GM19193 (cell line): ENCODE measurements around the gene CCDC6.

ENCODE experiments used
- POLR2A ChIP-seq: IDR thresholded peaks from 4 replicates; pipeline ENCODE4 v1.6.1; 2011; ENCODE audit not compliant: insufficient read depth, insufficient read length; ENCODE audit errors: extremely low read depth

Gene CCDC6

DNA sequence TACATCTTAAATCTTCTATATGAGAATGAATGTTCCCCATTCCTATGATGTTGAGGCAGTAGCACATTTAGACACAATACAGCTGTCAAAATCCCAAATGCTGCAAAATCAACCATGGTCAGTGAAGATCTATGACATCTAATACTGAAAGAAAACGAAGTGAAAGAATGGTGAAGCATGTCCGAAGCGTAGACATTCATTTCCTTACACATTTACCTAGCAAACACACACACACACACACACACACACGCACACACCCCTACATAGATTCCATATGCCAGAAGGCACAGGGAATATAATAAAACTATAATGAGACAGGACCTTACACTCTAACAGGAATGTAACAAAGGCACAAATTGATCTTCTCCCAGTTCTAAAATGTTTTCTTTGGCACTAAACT lies 32.5 kb downstream of the CCDC6 start:
- TF ChIP-seq POLR2A = no peak

- TF ChIP-seq POLR2A = no peak
Measured at GRCh38 chr10:59872892-59873463, 33.4 kb downstream of the CCDC6 start.

DNA sequence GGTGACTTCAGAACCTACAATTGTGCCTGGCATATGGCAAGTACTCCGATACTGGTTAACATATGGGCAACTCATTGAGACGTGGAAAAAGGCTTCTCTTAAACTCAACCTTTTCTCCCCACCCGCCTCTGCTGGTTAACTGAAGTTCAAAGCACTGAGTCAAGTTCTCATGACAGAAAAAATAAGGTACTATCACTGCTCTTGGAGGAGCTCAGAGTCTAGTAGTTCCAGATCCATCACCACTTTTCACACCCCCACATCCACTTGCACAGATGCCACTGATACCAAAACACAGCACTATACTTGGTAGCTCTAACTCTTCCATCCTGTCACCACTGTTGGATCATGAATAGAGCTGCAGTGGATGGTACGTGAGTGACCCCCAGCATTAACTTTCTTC lies 36.2 kb downstream of the CCDC6 start:
- no peak for TF ChIP-seq POLR2A

DNA sequence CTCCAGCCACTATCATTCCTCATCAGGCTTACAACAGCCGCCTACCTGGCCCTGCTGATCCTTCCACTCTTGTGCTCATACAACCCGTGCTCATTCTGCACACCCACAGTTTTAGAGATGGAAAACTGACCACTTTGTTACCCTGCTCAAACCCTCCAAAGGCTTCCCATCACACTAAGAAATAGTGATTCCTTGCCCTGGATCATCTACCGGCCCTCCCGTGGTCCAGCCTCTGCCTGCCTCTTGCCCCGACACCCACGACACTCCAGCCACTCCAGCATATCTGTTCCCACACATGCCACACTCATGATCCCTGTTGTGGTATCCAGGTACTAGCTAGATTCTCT lies 36.8 kb downstream of the CCDC6 start:
- no peak for TF ChIP-seq POLR2A

DNA sequence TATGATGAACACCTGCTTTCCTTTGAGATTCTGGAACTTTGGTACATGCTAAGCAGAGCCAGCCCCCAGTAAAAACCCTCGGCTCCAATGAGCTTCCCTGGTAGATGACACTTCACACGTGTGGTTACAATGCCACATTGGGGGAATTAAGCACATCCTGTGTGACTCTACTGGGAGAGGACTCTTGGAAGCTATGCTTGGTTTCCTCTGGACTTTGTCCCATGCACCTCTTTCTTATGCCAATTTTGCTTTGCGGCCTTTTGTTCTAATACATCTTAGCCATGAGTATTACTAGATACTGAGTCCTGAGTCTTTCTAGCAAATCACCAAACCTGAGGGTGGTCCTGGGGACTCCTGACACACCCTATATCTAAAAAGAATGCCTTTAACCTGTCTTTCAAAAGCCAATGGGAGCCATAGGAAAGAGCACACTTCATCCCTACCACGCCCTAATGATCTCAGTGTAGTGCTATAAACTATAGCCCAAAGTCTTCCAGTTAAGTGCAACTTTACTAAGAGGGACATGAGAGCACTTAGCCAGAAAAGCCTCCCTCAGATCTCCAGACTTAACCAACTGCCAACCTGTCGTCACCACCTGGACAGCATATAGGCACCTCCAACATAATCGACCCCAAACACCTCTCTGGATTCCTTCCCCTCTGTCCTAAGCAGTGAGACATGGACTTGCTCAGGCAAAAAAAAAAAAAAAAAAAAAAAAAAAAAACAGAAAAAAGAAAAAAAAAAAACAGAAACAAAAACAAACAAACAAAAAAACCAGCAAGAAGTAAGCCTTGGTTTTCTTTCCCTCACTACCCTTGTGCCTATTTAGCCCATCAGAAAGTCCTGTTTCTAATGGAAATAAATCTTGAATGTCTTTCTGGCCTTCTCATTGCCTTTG lies 37.4 kb downstream of the CCDC6 start:
- TF ChIP-seq POLR2A = no peak

DNA sequence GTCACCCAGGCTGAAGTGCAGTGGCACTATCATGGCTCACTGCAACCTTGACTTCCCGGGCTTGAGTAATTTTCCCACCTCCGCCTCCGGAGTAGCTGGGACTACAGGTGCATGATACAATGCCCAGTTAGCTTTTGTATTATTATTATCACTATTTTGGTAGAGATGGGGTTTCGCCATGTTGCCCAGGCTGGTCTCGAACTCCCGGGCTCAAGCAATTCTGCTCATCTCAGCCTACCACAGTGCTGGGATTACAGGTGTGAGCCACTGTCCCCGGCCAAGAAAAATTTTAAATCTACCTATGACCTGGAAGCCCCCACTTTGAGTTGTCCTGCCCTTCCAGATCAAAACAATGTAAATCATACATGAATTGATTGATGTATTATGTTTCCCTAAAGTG lies 38.8 kb downstream of the CCDC6 start:
- no peak for TF ChIP-seq POLR2A

DNA sequence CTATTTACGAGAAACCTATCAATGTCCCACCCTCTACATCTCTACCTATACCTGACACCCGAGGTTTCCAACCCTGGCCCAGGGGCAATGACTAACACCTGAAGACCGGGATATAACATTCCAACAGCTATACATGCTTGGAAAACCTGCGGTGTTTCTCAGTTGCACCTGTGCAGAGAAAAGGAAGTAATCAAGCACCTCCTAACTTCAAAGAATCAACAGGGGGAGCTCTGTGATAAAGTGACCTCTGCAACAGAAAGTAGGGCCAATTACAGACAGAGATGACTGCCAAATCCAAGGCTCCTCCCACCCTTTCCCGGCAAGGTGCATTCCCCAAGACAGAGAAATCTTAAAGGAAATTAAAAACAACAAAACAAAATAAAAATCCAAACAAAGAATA lies 41.3 kb downstream of the CCDC6 start:
- no peak for TF ChIP-seq POLR2A

- no peak for TF ChIP-seq POLR2A
Measured at GRCh38 chr10:59864141-59864962, 42.0 kb downstream of the CCDC6 start.

GRCh38 chr10:59859570-59859969 lies 46.8 kb downstream of the CCDC6 start:
- TF ChIP-seq POLR2A = no peak

- no peak for TF ChIP-seq POLR2A
Measured at GRCh38 chr10:59857921-59858320, 48.4 kb downstream of the CCDC6 start.

DNA sequence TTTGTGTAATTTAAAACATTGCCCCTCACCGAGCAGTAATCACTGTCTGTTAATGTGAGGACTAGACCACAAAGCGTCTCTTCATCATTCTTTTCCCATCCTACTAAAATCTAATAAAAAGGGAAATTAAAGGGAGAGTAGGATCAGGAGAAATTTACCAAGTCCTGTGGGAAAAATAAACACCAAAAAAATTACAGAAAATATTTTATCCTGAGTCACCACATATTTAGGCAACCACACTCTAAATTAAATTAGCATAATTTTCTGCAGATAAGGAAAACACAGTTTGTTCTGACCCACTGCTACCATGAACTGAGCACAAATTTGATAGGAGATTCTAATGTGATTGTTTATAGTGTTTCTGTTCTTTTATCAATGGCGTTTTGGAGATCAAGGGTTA lies 49.3 kb downstream of the CCDC6 start:
- TF ChIP-seq POLR2A = no peak

DNA sequence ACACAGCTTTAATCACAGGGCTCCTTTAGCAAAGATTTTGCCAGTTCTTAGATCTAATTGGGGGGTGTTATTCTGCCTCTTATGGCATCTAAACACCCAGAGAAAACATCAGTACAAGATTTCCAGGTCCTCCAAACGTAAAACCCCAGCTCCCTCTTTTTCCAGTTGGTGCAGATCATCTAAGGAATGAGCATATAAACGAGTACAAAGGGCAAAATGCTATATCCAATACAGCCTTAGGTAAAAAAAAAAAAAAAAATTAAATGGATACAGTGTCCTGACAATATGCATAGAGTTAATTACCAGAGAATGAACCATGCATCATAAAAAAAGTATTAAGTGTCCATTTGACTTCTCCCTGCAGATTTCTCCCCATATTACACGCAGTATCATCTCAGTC lies 50.3 kb downstream of the CCDC6 start:
- TF ChIP-seq POLR2A = no peak

DNA sequence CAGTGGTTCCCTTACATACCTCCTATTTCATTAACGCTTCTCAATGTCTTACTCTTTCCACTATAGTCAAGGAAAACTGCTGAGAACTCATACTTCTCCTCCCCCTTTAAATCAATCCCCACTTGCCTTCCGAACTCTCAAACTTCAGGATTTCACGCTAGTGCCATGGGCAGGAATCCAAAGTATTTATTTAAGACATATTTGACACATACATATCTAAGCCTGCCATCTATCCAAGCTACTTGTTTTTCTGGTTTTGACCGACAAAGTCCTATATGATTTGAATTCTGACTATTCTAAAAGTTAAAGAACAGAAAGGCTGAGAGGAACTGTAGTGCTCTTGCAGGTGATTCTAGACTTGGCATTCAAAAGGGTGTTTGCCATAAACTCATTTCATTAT lies 51.8 kb downstream of the CCDC6 start:
- TF ChIP-seq POLR2A = no peak

DNA sequence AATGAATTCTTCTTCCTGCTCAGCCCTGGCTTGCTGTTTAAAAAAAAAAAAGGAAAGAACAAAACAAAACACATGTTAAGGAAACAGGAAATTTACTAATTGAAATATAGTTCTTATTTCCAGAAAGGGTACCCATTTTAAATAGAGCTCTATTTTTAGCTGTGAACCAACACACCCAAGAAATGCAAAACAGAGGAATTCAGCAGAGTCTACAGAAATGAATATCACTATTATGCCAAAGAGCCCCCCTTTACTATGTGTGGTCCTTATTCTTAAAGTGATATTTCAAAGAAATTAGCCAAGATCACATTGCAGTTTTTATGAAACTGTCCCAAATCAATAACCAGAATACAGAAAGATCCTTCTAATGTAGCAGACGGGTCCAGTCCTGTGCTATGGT lies 53.7 kb downstream of the CCDC6 start:
- no peak for TF ChIP-seq POLR2A

DNA sequence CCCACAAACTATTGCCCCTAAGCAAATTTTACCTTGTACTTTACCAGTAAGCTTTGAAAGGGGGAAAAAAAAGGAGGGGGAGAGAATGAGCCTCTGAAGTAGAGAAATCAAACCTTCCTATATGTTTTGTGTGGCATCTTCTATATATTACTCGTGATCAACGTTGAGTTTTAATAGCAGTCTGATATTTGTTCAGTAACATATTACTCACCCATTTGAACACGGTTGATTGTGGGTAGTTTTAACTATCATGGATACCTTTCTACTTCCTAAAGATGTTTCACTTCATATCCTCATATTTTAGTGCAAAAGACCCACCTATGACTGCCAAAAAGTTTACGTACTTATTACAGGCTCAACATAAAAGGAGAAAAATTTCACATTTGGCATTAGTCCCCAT lies 54.5 kb downstream of the CCDC6 start:
- TF ChIP-seq POLR2A = no peak

GRCh38 chr10:59847888-59848287 lies 58.5 kb downstream of the CCDC6 start:
- TF ChIP-seq POLR2A = no peak
